Kasumi-1 (cell line): ENCODE measurements around the gene RTN4R.
"Not testable (repeated sequence)": the region's sequence is repeated elsewhere in the genome, so short reads cannot be mapped to it uniquely, and the experiment has no call there.

Experiments used
- DNase-seq, 2 experiments: peaks; one replicate each; lab custom pipeline; 2025; lab: John Stamatoyannopoulos, UW

The RTN4R gene

GRCh38 chr22:20268279-20269012 is at the start of gene RTN4R:
TSS of gene RTN4R (minus strand) at chr22:20268318. CDS start at chr22:20268092, 226 bp downstream.
- DNase-seq: peak in 1 of 2 experiments; percentile 19

GRCh38 chr22:20317402-20318042 is 49.4 kb upstream of the RTN4R start:
- DNase-seq: peak; percentile 33 to 50

GRCh38 chr22:20316844-20317401 is 48.8 kb upstream of the RTN4R start:
- DNase-seq: no peak

- DNase-seq: no peak
Observed at GRCh38 chr22:20316217-20316843, 48.2 kb upstream of the RTN4R start.

GRCh38 chr22:20315337-20316216 is 47.5 kb upstream of the RTN4R start:
- DNase-seq: no peak

- not testable (repeated sequence) for DNase-seq
Observed at GRCh38 chr22:20314741-20315336, 46.7 kb upstream of the RTN4R start.

GRCh38 chr22:20314206-20314605 is 46.1 kb upstream of the RTN4R start:
- DNase-seq: not testable (repeated sequence)

- DNase-seq: not testable (repeated sequence)
Observed at GRCh38 chr22:20313306-20314077, 45.4 kb upstream of the RTN4R start.

GRCh38 chr22:20312396-20313191 is 44.5 kb upstream of the RTN4R start:
- no peak for DNase-seq

GRCh38 chr22:20311249-20312062 is 43.3 kb upstream of the RTN4R start:
- not testable (repeated sequence) for DNase-seq

GRCh38 chr22:20310773-20311172 is 42.7 kb upstream of the RTN4R start:
- not testable (repeated sequence) for DNase-seq

GRCh38 chr22:20310180-20310579 is 42.1 kb upstream of the RTN4R start:
- not testable (repeated sequence) for DNase-seq

- DNase-seq: not testable (repeated sequence)
Observed at GRCh38 chr22:20308806-20309650, 40.9 kb upstream of the RTN4R start.

- DNase-seq: not testable (repeated sequence)
Observed at GRCh38 chr22:20307448-20308447, 39.6 kb upstream of the RTN4R start.

- DNase-seq: not testable (repeated sequence)
Observed at GRCh38 chr22:20306646-20307447, 38.7 kb upstream of the RTN4R start.
